Neural crest cell (in vitro differentiated cells): ENCODE data around the gene BABAM2. TPM values are rescaled to one million over a fixed set of nuclear protein-coding genes. Genes with fewer than 3 reads are reported as not detected.
"Not testable (repeated sequence)": the region's sequence is repeated elsewhere in the genome, so short reads cannot be mapped to it uniquely, and the experiment has no call there.

Experiments used
- DNase-seq: peaks from one replicate; pipeline ENCODE4 v3.0.0; 2021; ENCODE audit warnings: low read depth, mixed read lengths, low spot score
- H3K27ac Mint-ChIP-seq: one replicate; pipeline ENCODE4 v1.8.0; 2021; ENCODE audit warnings: mild to moderate bottlenecking, mixed read lengths; ENCODE audit not compliant: unreplicated experiment
- H3K27me3 Mint-ChIP-seq: 2 replicates; pipeline ENCODE4 v1.8.0; 2021; ENCODE audit warnings: low read depth, mild to moderate bottlenecking, mixed read lengths
- H3K36me3 Mint-ChIP-seq: 2 replicates; pipeline ENCODE4 v1.8.0; 2021; ENCODE audit warnings: low read depth, mild to moderate bottlenecking, mixed read lengths
- H3K4me1 Mint-ChIP-seq: 2 replicates; pipeline ENCODE4 v1.8.0; 2021; ENCODE audit warnings: mixed read lengths
- H3K4me3 Mint-ChIP-seq: one replicate; pipeline ENCODE4 v1.8.0; 2021; ENCODE audit warnings: mild to moderate bottlenecking, mixed read lengths
- H3K9me3 Mint-ChIP-seq: 2 replicates; pipeline ENCODE4 v1.8.0; 2021; ENCODE audit warnings: mixed read lengths
- total RNA-seq: library from RNA; stranded (reverse); gene quantifications from 2 replicates; pipeline ENCODE4 v1.2.1, GENCODE V29; 2021
- TF ChIP-seq, protein P1 (sequence below): fragments of 200-600 bp; sonication (generic); conservative IDR thresholded peaks from 2 replicates; pipeline ENCODE4 v1.5.0; 2021; ENCODE audit warnings: antibody characterized with exemption, mild to moderate bottlenecking

Gene BABAM2
- total RNA-seq, 1 donor from 2014 or later = 28.6 TPM

GRCh38 chr2:28332696-28333095, 442.2 kb downstream of the BABAM2 start:
- Mint-ChIP-seq H3K27me3 (no peaks in the 10 kb centered on the region), H3K4me3 (no peak overlapping the region), H3K9me3 (peaks cover 5% of the 10 kb centered on the region), H3K36me3 (no peaks in the 10 kb centered on the region), H3K27ac (peak overlapping the region; percentile 71), H3K4me1 (peaks cover 30% of the 10 kb centered on the region)
- TF ChIP-seq, protein P1, sequence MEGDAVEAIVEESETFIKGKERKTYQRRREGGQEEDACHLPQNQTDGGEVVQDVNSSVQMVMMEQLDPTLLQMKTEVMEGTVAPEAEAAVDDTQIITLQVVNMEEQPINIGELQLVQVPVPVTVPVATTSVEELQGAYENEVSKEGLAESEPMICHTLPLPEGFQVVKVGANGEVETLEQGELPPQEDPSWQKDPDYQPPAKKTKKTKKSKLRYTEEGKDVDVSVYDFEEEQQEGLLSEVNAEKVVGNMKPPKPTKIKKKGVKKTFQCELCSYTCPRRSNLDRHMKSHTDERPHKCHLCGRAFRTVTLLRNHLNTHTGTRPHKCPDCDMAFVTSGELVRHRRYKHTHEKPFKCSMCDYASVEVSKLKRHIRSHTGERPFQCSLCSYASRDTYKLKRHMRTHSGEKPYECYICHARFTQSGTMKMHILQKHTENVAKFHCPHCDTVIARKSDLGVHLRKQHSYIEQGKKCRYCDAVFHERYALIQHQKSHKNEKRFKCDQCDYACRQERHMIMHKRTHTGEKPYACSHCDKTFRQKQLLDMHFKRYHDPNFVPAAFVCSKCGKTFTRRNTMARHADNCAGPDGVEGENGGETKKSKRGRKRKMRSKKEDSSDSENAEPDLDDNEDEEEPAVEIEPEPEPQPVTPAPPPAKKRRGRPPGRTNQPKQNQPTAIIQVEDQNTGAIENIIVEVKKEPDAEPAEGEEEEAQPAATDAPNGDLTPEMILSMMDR = no peak
- DNase-seq = no peak

DNA sequence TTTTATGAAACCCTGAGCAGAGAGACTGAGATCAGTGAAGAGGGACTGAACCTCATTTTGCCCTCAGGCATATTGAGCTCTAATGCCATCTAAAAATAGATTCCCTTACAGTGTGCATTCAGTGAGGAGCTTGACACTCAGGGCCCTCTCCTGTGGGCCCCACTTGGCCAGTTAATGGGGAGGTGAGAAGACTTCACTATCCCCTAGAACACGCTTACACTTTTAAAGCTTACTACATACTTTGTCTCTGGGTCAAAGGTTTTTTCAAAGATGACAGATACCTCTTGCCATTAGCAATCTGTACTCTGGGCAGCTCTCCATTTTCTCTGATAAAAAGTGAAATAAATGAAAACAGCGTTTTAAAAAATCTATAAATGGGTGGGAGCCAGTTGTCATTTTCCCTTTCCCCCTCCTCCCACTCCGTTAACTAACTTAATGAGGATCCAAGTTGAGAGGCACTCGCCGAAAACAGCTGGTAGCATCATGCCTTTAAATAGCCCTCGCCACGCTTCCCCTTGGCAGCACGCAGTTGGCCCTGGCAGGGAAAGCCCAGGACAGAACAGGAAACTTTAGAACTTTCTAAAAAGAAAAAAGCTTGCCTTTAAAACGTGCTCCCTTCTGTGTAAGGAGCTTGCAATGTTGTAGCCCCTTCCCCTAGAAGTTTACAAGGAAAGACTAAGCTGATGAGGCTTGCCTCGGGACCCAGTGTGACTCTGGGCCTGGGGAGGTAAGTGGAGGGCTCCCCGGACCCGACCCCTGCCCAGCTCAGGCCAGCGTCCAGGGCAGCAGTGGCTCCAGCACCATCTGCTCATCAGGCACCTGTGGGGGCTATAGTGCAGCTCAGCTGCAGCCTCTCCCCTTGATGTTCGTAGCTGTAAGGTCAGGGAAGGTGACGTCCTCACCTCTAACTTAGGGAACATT, 443.3 kb downstream of the BABAM2 start:
- Mint-ChIP-seq H3K4me3 (no peak overlapping the region), H3K27me3 (no peaks in the 10 kb centered on the region), H3K4me1 (peaks cover 30% of the 10 kb centered on the region), H3K36me3 (no peaks in the 10 kb centered on the region), H3K27ac (peak overlapping the region; percentile 78), H3K9me3 (peaks cover 5% of the 10 kb centered on the region)
- DNase-seq = no peak
- TF ChIP-seq, protein P1 = no peak

- no peak overlapping the region for H3K27ac Mint-ChIP-seq
- H3K4me1 Mint-ChIP-seq = peaks cover 32% of the 10 kb centered on the region
- no peaks in the 10 kb centered on the region for H3K36me3 Mint-ChIP-seq
- TF ChIP-seq, protein P1 = no peak
- peaks cover 5% of the 10 kb centered on the region for H3K9me3 Mint-ChIP-seq
- H3K27me3 Mint-ChIP-seq = no peaks in the 10 kb centered on the region
- H3K4me3 Mint-ChIP-seq = no peak overlapping the region
- no peak for DNase-seq
Measured at GRCh38 chr2:28334527-28334894, 444.0 kb downstream of the BABAM2 start.

DNA sequence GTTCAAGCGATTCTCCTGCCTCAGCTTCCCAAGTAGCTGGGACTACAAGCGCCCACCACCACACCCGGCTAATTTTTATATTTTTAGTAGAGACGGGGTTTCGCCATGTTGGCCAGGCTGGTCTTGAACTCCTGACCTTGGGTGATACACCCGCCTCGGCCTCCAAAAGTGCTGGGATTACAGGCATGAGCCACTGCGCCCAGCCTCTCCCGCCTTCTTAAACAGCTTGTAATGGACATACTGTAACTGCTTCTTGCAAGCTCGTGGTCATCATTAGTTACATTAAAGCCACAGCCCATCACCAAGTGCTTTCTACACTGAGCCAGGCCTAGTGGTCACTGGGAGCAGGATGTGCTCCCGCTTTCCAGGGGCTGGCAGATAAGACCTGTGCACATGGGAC, 444.7 kb downstream of the BABAM2 start:
- H3K9me3 Mint-ChIP-seq = not testable (repeated sequence)

DNA sequence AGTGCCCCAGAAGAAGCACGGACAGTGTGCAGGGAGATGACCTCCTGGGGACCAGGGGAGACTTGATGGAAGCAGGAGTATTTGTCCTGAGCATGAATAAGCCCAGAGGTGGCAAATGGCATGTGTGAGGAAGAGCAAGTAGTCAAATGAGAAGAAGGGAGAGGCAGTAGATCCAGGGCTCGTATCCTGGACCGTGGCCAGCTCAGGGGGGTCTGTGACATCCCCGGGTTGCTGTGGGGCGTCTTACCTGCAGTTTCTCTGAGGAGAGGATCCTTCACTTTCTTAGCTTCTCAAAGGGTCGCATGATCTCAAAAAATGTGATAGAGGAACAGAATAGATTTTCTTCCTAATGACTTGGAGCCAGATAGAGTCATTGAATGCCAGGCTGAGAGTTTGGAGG, 445.1 kb downstream of the BABAM2 start:
- TF ChIP-seq, protein P1 = no peak
- Mint-ChIP-seq H3K27me3 (no peaks in the 10 kb centered on the region), H3K36me3 (no peaks in the 10 kb centered on the region), H3K4me1 (peaks cover 32% of the 10 kb centered on the region), H3K27ac (peak overlapping the region; percentile 14), H3K4me3 (no peak overlapping the region), H3K9me3 (peaks cover 3% of the 10 kb centered on the region)
- DNase-seq = no peak

More for the DNA sequence above, 444.7 kb downstream of the BABAM2 start:
- H3K4me1 Mint-ChIP-seq = peaks cover 32% of the 10 kb centered on the region
- H3K4me3 Mint-ChIP-seq, H3K27me3 Mint-ChIP-seq, DNase-seq, H3K36me3 Mint-ChIP-seq, H3K27ac Mint-ChIP-seq: not testable (repeated sequence)

DNA sequence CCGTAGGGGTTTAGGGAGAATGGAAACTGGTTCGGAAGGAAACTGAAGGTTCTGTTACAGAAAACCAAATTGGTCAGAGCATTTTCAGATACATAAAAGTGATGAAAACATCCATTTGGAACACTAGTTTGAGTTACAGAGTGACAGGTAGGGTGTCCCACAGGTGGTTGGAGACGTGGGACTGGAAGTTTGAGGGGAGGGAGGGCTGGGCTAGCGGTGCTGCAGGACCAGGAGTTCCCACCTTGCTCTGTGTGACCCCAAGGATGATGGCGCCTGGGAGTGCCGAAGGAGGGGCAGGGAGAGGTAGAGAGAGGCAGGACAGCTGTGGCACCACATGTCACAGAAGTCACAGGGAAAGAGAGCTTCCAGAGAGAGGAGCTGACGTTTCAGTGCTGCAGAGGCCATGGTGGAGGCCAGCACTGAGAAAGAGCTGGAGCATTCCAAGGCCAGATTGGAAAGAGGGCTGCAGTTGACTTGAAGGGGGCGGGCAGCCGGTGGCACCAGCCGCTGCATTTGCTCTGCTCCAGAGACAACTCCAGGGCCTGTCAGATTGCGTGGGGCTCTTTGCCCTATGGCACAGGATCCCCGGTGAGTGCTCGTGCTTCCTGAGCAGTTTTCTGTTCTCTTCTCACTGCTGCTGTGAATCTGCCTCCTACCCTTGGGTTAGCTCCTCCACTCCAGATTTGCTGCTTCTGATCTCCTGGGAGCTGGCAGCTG, 445.9 kb downstream of the BABAM2 start:
- Mint-ChIP-seq H3K27ac (peak overlapping the region; percentile 14), H3K4me3 (no peak overlapping the region), H3K27me3 (no peaks in the 10 kb centered on the region), H3K9me3 (no peaks in the 10 kb centered on the region), H3K36me3 (no peaks in the 10 kb centered on the region), H3K4me1 (peaks cover 32% of the 10 kb centered on the region)
- TF ChIP-seq, protein P1 = no peak
- no peak for DNase-seq
